GM12864 (cell line): ENCODE results near the gene C1orf226.

Experiments
- DNase-seq: peaks from one replicate; pipeline ENCODE4 v3.0.0-alpha.2; 2011; ENCODE audit warnings: low read depth
- H3K4me3 ChIP-seq: 2 replicates; pipeline ENCODE4 v1.5.1; 2011; ENCODE audit warnings: mild to moderate bottlenecking, low read depth, low read length, control low read depth
- CTCF ChIP-seq: IDR thresholded peaks from 2 replicates; pipeline ENCODE4 v1.5.1; 2011; ENCODE audit warnings: low read depth, mild to moderate bottlenecking, moderate library complexity, low read length, control low read depth, inconsistent platforms; ENCODE audit errors: missing control alignments

C1orf226 gene

GRCh38 chr1:162381383-162381782 is at the start of gene C1orf226:
Gene C1orf226, plus strand, starts transcription at chr1:162381728. Its CDS starts 174 bp downstream, at chr1:162381902.
- no peak for DNase-seq
- no peak within 1 kb of the TSS for H3K4me3 ChIP-seq

GRCh38 chr1:162333991-162334390 is 47.5 kb upstream of the C1orf226 start:
- no peak for TF ChIP-seq CTCF
- DNase-seq, result no peak
- no peak overlapping the region for H3K4me3 ChIP-seq

More at GRCh38 chr1:162381383-162381782, at the start of gene C1orf226:
- no peak for TF ChIP-seq CTCF

- no peak for TF ChIP-seq CTCF
- H3K4me3 ChIP-seq, result no peak overlapping the region
- DNase-seq, result no peak
These were observed 46.4 kb upstream of the C1orf226 start for GRCh38 chr1:162335126-162335525.

- no peak overlapping the region for H3K4me3 ChIP-seq
- TF ChIP-seq CTCF, result no peak
- no peak for DNase-seq
These were observed 44.8 kb upstream of the C1orf226 start for GRCh38 chr1:162336621-162337285.

- no peak for TF ChIP-seq CTCF
- no peak for DNase-seq
- no peak overlapping the region for H3K4me3 ChIP-seq
These were observed 39.0 kb upstream of the C1orf226 start for GRCh38 chr1:162342452-162342983.

- no peak for DNase-seq
- TF ChIP-seq CTCF, result no peak
- H3K4me3 ChIP-seq, result no peak overlapping the region
These were observed 38.1 kb upstream of the C1orf226 start for GRCh38 chr1:162343470-162343869.

- TF ChIP-seq CTCF, result no peak
- H3K4me3 ChIP-seq, result no peak overlapping the region
- DNase-seq, result no peak
These were observed 34.2 kb upstream of the C1orf226 start for GRCh38 chr1:162347281-162347680.
